Astrocyte of the cerebellum (primary cell): ENCODE data around the gene KRT9.
"Not testable (repeated sequence)": the region's sequence is repeated elsewhere in the genome, so short reads cannot be mapped to it uniquely, and the experiment has no call there.

Source experiments
- DNase-seq: peaks from one replicate; pipeline ENCODE4 v3.0.0-alpha.2; 2011; ENCODE audit warnings: low read depth
- H3K4me3 ChIP-seq: 2 replicates; pipeline ENCODE4 v1.5.1; 2011; ENCODE audit warnings: mild to moderate bottlenecking, low read depth, low read length, moderate library complexity
- CTCF ChIP-seq: IDR thresholded peaks from 2 replicates; pipeline ENCODE4 v1.5.1; 2012; ENCODE audit warnings: low read length, low read depth, moderate library complexity, mild to moderate bottlenecking; ENCODE audit errors: missing control alignments
- in situ Hi-C: cut with HindIII; loops from 2 replicates; pipeline ENCODE4 v1.10.0; 2017; ENCODE audit warnings: low sequenced_read_pairs

KRT9 gene

DNA sequence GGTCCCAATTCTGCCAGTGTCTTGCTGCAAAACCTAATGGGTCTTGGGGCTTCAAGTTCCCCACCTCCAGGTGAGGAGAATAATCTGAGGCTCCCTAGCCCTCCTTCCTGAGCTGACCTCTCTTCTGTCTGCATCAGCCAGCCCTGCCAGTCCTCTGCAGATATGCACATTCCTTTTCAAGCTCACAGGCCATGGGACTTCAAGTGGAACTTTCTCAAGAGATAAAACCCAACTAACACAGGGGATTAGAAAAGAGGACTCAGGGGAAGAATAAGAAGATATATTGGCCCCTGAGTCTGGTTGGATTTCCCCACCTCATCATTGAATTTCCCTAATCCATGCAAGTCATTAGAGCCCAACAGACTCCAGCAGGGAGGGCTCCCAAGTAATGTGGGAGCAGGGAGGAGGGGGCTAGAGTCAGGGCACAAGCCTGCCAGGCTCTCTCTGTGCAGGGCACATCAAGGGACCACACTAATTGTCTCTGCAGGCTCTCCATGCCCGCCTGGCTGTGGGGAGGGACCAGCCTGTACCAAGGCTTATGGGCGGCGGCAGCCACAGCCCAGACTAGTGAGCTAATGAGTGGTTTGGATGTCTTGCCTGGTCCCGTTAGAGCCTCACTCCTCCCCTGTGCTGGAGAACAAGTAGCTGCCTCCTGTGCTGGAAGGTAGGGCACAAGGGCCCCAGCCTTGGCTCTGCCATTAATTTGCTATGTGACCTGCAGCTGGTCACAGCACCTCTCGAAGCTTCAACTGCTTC, 13.6 kb upstream of the KRT9 start:
- DNase-seq: no peak
- H3K4me3 ChIP-seq: no peak overlapping the region
- TF ChIP-seq CTCF: no peak
- in situ Hi-C loops: no loop called here

DNA sequence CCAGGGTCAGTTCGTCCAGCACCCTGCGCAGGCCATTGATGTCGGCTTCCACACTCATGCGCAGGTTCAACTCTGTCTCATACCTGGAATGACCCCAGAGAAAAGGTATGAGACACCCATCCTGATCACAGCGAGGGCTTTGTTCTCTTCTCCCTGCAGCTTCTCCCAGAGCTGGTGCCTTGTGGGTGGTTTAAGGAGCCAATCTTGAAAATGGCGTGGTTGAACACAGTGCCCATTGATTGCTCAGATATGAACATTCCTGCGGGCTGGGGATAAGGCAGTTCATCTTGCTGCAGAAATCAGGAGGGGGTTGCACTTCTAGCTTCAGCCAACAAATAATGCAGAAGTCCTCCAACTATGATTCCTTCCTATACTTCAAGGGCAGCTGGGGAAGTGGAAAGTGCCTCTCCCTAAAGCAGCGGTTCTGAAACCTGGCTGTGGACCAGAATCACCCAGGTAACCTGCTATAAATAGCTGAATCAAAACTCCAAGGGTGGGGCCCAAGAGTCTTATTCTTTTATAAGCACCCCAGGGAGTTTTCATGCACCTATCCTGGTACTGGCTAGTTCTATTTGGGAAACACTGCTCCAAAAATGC, 12.6 kb upstream of the KRT9 start:
- H3K4me3 ChIP-seq, in situ Hi-C loops, DNase-seq: not testable (repeated sequence)

- in situ Hi-C loops: no loop called here
Measured at GRCh38 chr17:41583137-41584127, 11.6 kb upstream of the KRT9 start.

GRCh38 chr17:41582061-41582968, 10.5 kb upstream of the KRT9 start:
- in situ Hi-C loops, DNase-seq, H3K4me3 ChIP-seq: not testable (repeated sequence)

More at GRCh38 chr17:41583137-41584127, 11.6 kb upstream of the KRT9 start:
- TF ChIP-seq CTCF: no peak
- DNase-seq: no peak
- H3K4me3 ChIP-seq: no peak overlapping the region

- TF ChIP-seq CTCF: no peak
- in situ Hi-C loops: no loop called here
Measured at GRCh38 chr17:41581366-41582060, 9.7 kb upstream of the KRT9 start.

GRCh38 chr17:41580687-41581365, 9.0 kb upstream of the KRT9 start:
- no peak for DNase-seq
- in situ Hi-C loops: no loop called here
- no peak for TF ChIP-seq CTCF
- no peak overlapping the region for H3K4me3 ChIP-seq

More at GRCh38 chr17:41581366-41582060, 9.7 kb upstream of the KRT9 start:
- H3K4me3 ChIP-seq: no peak overlapping the region
- no peak for DNase-seq
